Colonic mucosa (tissue), 4 donors: ENCODE data around the gene HLA-DQA2. TPM values are rescaled to one million over a fixed set of nuclear protein-coding genes. Genes with fewer than 3 reads are reported as not detected.
A peak's percentile ranks its signal among the peaks of the same experiment; 100 is the strongest.
"Not testable (repeated sequence)": the region's sequence is repeated elsewhere in the genome, so short reads cannot be mapped to it uniquely, and the experiment has no call there.

Experiments
- DNase-seq: peaks from one replicate; pipeline ENCODE4 v3.0.0-alpha.2; 2020
- H3K27ac ChIP-seq: fragments of 200-600 bp; one replicate; pipeline ENCODE4 v1.8.0; 2021
- H3K27me3 ChIP-seq: fragments of 200-600 bp; one replicate; pipeline ENCODE4 v1.8.0; 2021
- H3K36me3 ChIP-seq: fragments of 200-600 bp; one replicate; pipeline ENCODE4 v1.8.0; 2021
- H3K4me1 ChIP-seq: fragments of 200-600 bp; one replicate; pipeline ENCODE4 v1.8.0; 2021; ENCODE audit warnings: mild to moderate bottlenecking
- H3K4me3 ChIP-seq: fragments of 200-600 bp; one replicate; pipeline ENCODE4 v1.8.0; 2021
- H3K9ac ChIP-seq, 2 donors: one replicate each; pipeline ENCODE4 v1.7.0; 2013; ENCODE audit warnings: control low read depth in 2 of 2, low read depth in 2 of 2, low read length in 2 of 2
- H3K9me3 ChIP-seq: fragments of 200-600 bp; one replicate; pipeline ENCODE4 v1.8.0; 2021
- intact Hi-C: fragments of 100-400 bp; cut with DNase I; formaldehyde crosslinking; loops from one replicate; pipeline ENCODE4 v1.14.1; 2022
- total RNA-seq, 2 donors: library from RNA; stranded (reverse); fragmentation: NEBNext Ultra II Directional in 1 of 2; extraction: Animal tissue kit (Norgen Biotek cat#: 25700) in 1 of 2; gene quantifications; one replicate each; pipeline ENCODE4 v1.2.1, GENCODE V29; 2021
- TF ChIP-seq, protein P1 (sequence below): fragments of 200-600 bp; IDR thresholded peaks from one replicate; pipeline ENCODE4 v1.8.0; 2022; ENCODE audit warnings: antibody characterized with exemption, mild to moderate bottlenecking
- donor health status: healthy.
- donor health status: DM: no; HTN: no; CAD: no.
- donor health status: DM: no; HTN: no; CAD: no.

HLA-DQA2 gene
- total RNA-seq, 2 donors from 2014 or later: 0.67 to 5.7 TPM

DNA sequence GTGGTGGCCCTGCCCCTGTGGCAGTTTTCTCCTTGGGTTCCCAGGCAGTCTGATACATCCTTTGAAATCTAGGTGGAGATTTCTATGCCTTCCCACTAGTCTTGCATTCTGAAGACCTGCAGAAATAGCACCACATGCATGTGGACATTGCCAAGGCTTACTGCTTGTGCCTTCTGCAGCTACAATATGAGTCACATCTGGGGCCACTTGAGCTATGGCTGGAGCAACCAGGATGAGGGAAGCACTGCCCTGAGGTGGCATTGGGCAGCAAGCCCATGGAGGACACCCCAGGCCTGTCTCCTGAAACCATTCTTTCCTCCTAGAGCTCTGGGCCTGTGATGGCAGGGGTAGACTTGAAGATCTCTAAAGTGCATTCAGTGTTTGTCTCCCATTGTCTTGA is 37.8 kb downstream of the HLA-DQA2 start:
- H3K4me3 ChIP-seq: no peak overlapping the region
- no peak for DNase-seq
- H3K9ac ChIP-seq: no peak overlapping the region
- intact Hi-C loops: no loop called here
- no peaks in the 10 kb centered on the region for H3K9me3 ChIP-seq
- no peaks in the 10 kb centered on the region for H3K36me3 ChIP-seq
- no peaks in the 10 kb centered on the region for H3K4me1 ChIP-seq
- no peak overlapping the region for H3K27ac ChIP-seq
- TF ChIP-seq, protein P1, sequence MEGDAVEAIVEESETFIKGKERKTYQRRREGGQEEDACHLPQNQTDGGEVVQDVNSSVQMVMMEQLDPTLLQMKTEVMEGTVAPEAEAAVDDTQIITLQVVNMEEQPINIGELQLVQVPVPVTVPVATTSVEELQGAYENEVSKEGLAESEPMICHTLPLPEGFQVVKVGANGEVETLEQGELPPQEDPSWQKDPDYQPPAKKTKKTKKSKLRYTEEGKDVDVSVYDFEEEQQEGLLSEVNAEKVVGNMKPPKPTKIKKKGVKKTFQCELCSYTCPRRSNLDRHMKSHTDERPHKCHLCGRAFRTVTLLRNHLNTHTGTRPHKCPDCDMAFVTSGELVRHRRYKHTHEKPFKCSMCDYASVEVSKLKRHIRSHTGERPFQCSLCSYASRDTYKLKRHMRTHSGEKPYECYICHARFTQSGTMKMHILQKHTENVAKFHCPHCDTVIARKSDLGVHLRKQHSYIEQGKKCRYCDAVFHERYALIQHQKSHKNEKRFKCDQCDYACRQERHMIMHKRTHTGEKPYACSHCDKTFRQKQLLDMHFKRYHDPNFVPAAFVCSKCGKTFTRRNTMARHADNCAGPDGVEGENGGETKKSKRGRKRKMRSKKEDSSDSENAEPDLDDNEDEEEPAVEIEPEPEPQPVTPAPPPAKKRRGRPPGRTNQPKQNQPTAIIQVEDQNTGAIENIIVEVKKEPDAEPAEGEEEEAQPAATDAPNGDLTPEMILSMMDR: no peak
- H3K27me3 ChIP-seq: no peaks in the 10 kb centered on the region

DNA sequence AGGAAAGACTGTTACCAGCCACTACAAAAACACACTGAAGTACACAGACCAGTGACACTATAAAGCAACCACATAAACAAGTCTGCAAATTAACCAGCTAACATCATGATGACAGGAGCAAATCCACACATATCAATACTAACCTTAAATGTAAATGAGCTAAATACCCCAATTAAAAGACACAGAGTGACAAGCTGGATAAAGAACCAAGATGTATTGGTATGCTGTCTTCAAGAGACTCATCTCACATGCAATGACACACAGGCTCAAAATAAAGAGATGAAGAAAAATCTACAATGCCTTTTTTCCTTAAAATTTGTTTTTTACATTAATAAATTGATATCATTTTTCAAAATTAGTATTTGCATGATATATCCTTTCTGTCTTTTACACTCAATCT is 41.7 kb downstream of the HLA-DQA2 start:
- H3K36me3 ChIP-seq, H3K27ac ChIP-seq, H3K9ac ChIP-seq, H3K9me3 ChIP-seq, DNase-seq, H3K4me3 ChIP-seq, intact Hi-C loops, H3K27me3 ChIP-seq, H3K4me1 ChIP-seq: not testable (repeated sequence)

DNA sequence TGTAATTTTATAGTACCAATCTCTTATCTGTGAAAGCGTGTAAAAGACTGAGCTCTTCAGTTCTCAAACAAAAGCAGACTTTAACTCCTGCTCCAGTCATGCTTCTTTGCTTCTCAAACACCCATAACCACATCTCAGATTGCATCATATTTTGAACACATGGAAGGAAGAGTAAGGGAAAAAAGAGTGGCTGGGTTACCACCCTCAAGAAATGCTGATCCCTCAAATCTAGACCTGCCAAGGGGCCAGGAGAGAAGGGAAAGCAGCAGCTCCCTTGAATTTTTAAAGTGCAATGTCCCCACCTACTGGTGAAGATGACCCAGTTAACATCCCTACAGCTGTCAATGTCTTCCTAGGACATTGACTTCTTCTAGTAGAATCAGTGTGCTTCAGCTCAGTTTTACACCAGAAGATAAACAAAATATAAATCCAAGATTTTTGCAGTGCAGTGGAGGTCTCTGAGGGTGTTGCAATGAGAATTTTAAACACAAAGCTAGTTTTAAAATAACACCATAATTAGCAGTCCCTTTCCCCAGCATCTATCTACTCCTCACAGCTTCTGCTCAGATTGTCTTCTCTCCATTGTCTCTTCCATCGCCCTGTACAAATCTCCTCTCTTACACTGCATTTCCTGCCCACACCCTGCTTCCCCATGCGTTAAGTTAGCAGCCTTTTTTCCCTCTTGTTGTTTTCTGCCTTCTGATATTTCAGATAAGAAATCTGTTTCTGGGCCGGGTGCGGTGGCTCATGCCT is 44.8 kb downstream of the HLA-DQA2 start:
- intact Hi-C loops: loop anchor here (2.0 to 5.0 kb wide), 2 partner anchors 84 to 371 kb away; no protein-coding TSS in a partner anchor
- H3K36me3 ChIP-seq: no peaks in the 10 kb centered on the region
- H3K9me3 ChIP-seq: no peaks in the 10 kb centered on the region
- no peak overlapping the region for H3K27ac ChIP-seq
- no peaks in the 10 kb centered on the region for H3K27me3 ChIP-seq
- DNase-seq: peak; percentile 56
- TF ChIP-seq, protein P1: peak; percentile 44
- no peak overlapping the region for H3K9ac ChIP-seq
- no peak overlapping the region for H3K4me3 ChIP-seq
- no peaks in the 10 kb centered on the region for H3K4me1 ChIP-seq

DNA sequence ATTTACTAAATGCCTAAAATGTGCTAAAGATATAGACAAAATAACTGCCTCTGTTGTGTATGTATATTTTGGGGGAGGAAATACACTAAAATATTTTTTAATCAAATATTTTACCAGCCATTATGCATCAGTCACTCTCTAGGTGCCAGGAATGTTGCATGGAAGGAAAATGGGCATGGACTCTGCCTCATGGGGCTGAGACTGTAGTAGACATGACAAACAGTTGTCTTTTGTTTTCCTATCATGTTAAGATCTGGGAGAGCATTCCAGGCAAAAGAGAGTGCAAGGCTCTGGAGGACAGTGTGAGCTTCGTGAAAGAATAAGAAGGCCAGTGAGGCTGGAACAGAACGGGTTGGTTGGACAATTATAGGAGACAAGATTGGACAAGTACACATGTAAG is 49.1 kb downstream of the HLA-DQA2 start:
- intact Hi-C loops: loop anchor here (10.0 kb wide), 1 partner anchor 546 kb away; no protein-coding TSS in a partner anchor
- H3K4me3 ChIP-seq: no peak overlapping the region

DNA sequence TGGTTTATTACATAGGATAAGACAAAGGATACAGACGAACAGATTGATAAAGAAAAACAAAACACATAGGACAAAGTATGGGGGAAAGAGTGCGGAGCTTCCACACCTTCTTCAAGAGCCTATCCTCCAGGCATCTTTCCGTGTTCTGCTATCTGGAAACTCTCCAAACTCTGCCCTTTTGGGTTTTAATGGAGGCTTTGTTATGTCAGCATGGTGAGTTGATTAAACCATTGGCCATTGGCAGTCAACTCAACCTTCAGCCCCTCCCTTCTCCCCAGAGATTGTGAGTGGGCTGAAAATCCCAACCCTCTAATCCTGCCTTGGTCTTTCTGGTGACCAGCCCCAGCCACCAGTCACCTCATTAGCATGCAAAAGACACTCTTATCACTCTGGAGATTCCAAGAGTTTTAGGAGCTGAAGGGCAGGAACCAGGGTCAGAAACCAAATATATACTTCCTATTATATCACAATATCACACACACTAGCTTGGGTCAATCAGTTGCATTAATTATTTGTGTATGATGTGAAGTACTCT is 51.8 kb downstream of the HLA-DQA2 start:
- Histone ChIP-seq H3K27ac (no peak overlapping the region), H3K27me3 (peaks cover 10% of the 10 kb centered on the region), H3K9ac (no peak overlapping the region), H3K4me1 (no peaks in the 10 kb centered on the region), H3K9me3 (no peaks in the 10 kb centered on the region), H3K36me3 (no peaks in the 10 kb centered on the region), H3K4me3 (no peak overlapping the region)
- no peak for DNase-seq
- TF ChIP-seq, protein P1: no peak
- intact Hi-C loops: loop anchor here (10.0 kb wide), 1 partner anchor 548 kb away; no protein-coding TSS in a partner anchor

More for the DNA sequence above, 49.1 kb downstream of the HLA-DQA2 start:
- no peaks in the 10 kb centered on the region for H3K4me1 ChIP-seq
- H3K27me3 ChIP-seq: peaks cover 10% of the 10 kb centered on the region
- H3K27ac ChIP-seq: no peak overlapping the region
- H3K9ac ChIP-seq: no peak overlapping the region
- no peaks in the 10 kb centered on the region for H3K9me3 ChIP-seq
- DNase-seq: no peak
- TF ChIP-seq, protein P1: no peak
- H3K36me3 ChIP-seq: no peaks in the 10 kb centered on the region

DNA sequence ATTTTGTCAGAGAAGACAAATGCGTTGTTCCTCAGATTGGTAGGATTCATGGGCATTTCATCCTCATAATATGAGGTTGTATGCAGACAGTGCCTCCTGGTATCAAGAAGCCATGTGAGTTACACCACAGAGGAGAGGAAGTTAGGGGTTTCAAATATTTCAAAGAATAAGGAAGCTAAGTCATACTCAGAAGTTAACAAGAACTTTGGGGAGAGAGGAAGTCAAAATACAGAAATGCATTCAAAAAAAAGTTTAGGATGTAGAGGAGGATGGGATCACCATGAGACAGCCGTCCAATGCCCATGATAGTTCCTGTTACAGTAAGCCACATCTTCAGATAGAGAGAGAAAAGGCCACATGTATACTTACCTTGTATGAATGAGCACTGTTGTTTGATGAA is 53.3 kb downstream of the HLA-DQA2 start:
- Histone ChIP-seq H3K9ac (no peak overlapping the region), H3K4me1 (no peaks in the 10 kb centered on the region), H3K27me3 (peaks cover 10% of the 10 kb centered on the region), H3K36me3 (no peaks in the 10 kb centered on the region), H3K27ac (no peak overlapping the region), H3K4me3 (no peak overlapping the region), H3K9me3 (no peaks in the 10 kb centered on the region)
- no peak for DNase-seq
- TF ChIP-seq, protein P1: no peak
- intact Hi-C loops: loop anchor here (10.0 kb wide), 1 partner anchor 550 kb away; no protein-coding TSS in a partner anchor
